ENCODE results near the gene TCF3.

GRCh38 chr19:1593501-1593772 is 59.0 kb downstream of the TCF3 start:
- TF ChIP-seq, protein P1, sequence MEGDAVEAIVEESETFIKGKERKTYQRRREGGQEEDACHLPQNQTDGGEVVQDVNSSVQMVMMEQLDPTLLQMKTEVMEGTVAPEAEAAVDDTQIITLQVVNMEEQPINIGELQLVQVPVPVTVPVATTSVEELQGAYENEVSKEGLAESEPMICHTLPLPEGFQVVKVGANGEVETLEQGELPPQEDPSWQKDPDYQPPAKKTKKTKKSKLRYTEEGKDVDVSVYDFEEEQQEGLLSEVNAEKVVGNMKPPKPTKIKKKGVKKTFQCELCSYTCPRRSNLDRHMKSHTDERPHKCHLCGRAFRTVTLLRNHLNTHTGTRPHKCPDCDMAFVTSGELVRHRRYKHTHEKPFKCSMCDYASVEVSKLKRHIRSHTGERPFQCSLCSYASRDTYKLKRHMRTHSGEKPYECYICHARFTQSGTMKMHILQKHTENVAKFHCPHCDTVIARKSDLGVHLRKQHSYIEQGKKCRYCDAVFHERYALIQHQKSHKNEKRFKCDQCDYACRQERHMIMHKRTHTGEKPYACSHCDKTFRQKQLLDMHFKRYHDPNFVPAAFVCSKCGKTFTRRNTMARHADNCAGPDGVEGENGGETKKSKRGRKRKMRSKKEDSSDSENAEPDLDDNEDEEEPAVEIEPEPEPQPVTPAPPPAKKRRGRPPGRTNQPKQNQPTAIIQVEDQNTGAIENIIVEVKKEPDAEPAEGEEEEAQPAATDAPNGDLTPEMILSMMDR (conservative IDR thresholded peaks at IDR 0.05; ENCODE audit: low read length) = no peak
- no peak for TF ChIP-seq EZH2phosphoT487 (IDR thresholded peaks at IDR 0.05; ENCODE audit: borderline replicate concordance)
